Measurements from ENCODE around the gene ADGRB3.

DNA sequence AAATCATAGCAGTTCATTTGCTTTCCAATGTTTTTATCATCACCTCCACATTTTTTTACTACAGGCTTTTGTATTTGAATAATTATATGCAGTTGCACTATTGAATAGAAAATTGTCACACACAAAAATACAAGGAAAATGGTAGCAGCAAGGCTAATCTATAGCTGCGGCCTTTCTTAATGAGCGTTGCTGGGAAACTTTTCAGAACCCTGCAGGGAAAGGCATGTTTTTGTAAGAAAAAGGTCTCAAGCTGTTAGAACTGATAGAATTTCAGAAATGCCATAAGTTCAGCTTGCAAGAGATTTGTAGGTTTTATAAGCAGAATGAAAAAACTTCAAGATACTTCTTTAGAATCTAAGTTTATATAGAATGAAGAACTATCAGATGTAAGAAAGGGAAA is 625.9 kb downstream of the ADGRB3 start:
- no peak for TF ChIP-seq POLR2A (IDR thresholded peaks at IDR 0.05)
- TF ChIP-seq, protein P1, sequence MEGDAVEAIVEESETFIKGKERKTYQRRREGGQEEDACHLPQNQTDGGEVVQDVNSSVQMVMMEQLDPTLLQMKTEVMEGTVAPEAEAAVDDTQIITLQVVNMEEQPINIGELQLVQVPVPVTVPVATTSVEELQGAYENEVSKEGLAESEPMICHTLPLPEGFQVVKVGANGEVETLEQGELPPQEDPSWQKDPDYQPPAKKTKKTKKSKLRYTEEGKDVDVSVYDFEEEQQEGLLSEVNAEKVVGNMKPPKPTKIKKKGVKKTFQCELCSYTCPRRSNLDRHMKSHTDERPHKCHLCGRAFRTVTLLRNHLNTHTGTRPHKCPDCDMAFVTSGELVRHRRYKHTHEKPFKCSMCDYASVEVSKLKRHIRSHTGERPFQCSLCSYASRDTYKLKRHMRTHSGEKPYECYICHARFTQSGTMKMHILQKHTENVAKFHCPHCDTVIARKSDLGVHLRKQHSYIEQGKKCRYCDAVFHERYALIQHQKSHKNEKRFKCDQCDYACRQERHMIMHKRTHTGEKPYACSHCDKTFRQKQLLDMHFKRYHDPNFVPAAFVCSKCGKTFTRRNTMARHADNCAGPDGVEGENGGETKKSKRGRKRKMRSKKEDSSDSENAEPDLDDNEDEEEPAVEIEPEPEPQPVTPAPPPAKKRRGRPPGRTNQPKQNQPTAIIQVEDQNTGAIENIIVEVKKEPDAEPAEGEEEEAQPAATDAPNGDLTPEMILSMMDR (IDR thresholded peaks at IDR 0.05): no peak

All from lower leg skin (tissue), 3 donors.